ENCODE measurements around the gene RAB36. TPM values are rescaled to one million over a fixed set of nuclear protein-coding genes. Genes with fewer than 3 reads are reported as not detected.

The RAB36 gene
- total RNA-seq (0.17 TPM), polyA plus RNA-seq (under 1 TPM in 3 of 4 donors, not detected in 1; 0.42 to 0.61 (median 0.56) TPM)

- peak within 1 kb of the TSS; percentile 83 for H3K27ac ChIP-seq (ENCODE audit: insufficient read depth, low read length, poor library complexity, severe bottlenecking)
- peak within 1 kb of the TSS; percentile 84 to 93 (median 86) for H3K4me3 Mint-ChIP-seq
- peak within 1 kb of the TSS; percentile 88 to 96 (median 91) for H3K27ac Mint-ChIP-seq
- no peaks in the 10 kb centered on the region for H3K36me3 ChIP-seq (ENCODE audit: control insufficient read depth, insufficient read depth, low read length)
- peak; percentile 87 to 97 (median 92) for DNase-seq
- H3K27me3 ChIP-seq (ENCODE audit: control insufficient read depth, insufficient read depth, low read length): no peaks in the 10 kb centered on the region
- H3K4me1 ChIP-seq (ENCODE audit: control insufficient read depth, insufficient read depth, low read length, poor library complexity, severe bottlenecking): peaks cover 39% of the 10 kb centered on the region
- peak within 1 kb of the TSS; percentile 67 for H3K4me3 ChIP-seq (ENCODE audit: low read depth, low read length)
- no peaks in the 10 kb centered on the region for H3K9me3 ChIP-seq (ENCODE audit: control insufficient read depth in 2 of 2, low read length in 2 of 2)
- ATAC-seq (ENCODE audit: low read depth in 2 of 2): peak; percentile 54 to 57
- no peaks in the 10 kb centered on the region for H3K9me3 Mint-ChIP-seq
- peaks cover 6% of the 10 kb centered on the region for H3K27me3 Mint-ChIP-seq
- H3K4me1 Mint-ChIP-seq: peaks cover 15 to 47% (median 31%) of the 10 kb centered on the region in 4 donors
- no peaks in the 10 kb centered on the region for H3K36me3 Mint-ChIP-seq
Observed at GRCh38 chr22:23144932-23145877, at the start of gene RAB36. Gene RAB36 (plus strand): TSS chr22:23145477. CDS start chr22:23146617, 1,140 bp downstream.

- H3K9me3 ChIP-seq (ENCODE audit: control insufficient read depth in 2 of 2, low read length in 2 of 2): no peaks in the 10 kb centered on the region
- H3K4me3 ChIP-seq (ENCODE audit: low read depth, low read length): no peak overlapping the region
- H3K36me3 ChIP-seq (ENCODE audit: control insufficient read depth, insufficient read depth, low read length): no peaks in the 10 kb centered on the region
- Mint-ChIP-seq H3K27ac (no peak overlapping the region), H3K36me3 (no peaks in the 10 kb centered on the region), H3K27me3 (no peaks in the 10 kb centered on the region), H3K9me3 (no peaks in the 10 kb centered on the region), H3K4me3 (no peak overlapping the region), H3K4me1 (no peaks in the 10 kb centered on the region)
- DNase-seq: no peak
- H3K27me3 ChIP-seq (ENCODE audit: control insufficient read depth, insufficient read depth, low read length): no peaks in the 10 kb centered on the region
- no peak overlapping the region for H3K27ac ChIP-seq (ENCODE audit: insufficient read depth, low read length, poor library complexity, severe bottlenecking)
- no peaks in the 10 kb centered on the region for H3K4me1 ChIP-seq (ENCODE audit: control insufficient read depth, insufficient read depth, low read length, poor library complexity, severe bottlenecking)
- no peak for ATAC-seq (ENCODE audit: low read depth in 2 of 2)
Observed at GRCh38 chr22:23095733-23096342, 49.4 kb upstream of the RAB36 start.

- Histone ChIP-seq H3K27ac (ENCODE audit: insufficient read depth, low read length, poor library complexity, severe bottlenecking) (no peak overlapping the region), H3K36me3 (ENCODE audit: control insufficient read depth, insufficient read depth, low read length) (no peaks in the 10 kb centered on the region), H3K27me3 (ENCODE audit: control insufficient read depth, insufficient read depth, low read length) (no peaks in the 10 kb centered on the region), H3K4me1 (ENCODE audit: control insufficient read depth, insufficient read depth, low read length, poor library complexity, severe bottlenecking) (no peaks in the 10 kb centered on the region), H3K9me3 (ENCODE audit: control insufficient read depth in 2 of 2, low read length in 2 of 2) (no peaks in the 10 kb centered on the region), H3K4me3 (ENCODE audit: low read depth, low read length) (no peak overlapping the region)
- DNase-seq: no peak
- Mint-ChIP-seq H3K36me3 (no peaks in the 10 kb centered on the region), H3K4me1 (no peaks in the 10 kb centered on the region), H3K4me3 (no peak overlapping the region), H3K27me3 (no peaks in the 10 kb centered on the region), H3K27ac (no peak overlapping the region), H3K9me3 (no peaks in the 10 kb centered on the region)
- ATAC-seq (ENCODE audit: low read depth in 2 of 2): no peak
Observed at GRCh38 chr22:23097412-23098229, 47.7 kb upstream of the RAB36 start.

GRCh38 chr22:23098230-23098705, 47.0 kb upstream of the RAB36 start:
- Mint-ChIP-seq H3K27me3 (no peaks in the 10 kb centered on the region), H3K36me3 (no peaks in the 10 kb centered on the region), H3K27ac (no peak overlapping the region), H3K4me3 (no peak overlapping the region), H3K4me1 (no peaks in the 10 kb centered on the region), H3K9me3 (no peaks in the 10 kb centered on the region)
- Histone ChIP-seq H3K9me3 (ENCODE audit: control insufficient read depth in 2 of 2, low read length in 2 of 2) (no peaks in the 10 kb centered on the region), H3K4me1 (ENCODE audit: control insufficient read depth, insufficient read depth, low read length, poor library complexity, severe bottlenecking) (no peaks in the 10 kb centered on the region), H3K27me3 (ENCODE audit: control insufficient read depth, insufficient read depth, low read length) (no peaks in the 10 kb centered on the region), H3K4me3 (ENCODE audit: low read depth, low read length) (no peak overlapping the region), H3K36me3 (ENCODE audit: control insufficient read depth, insufficient read depth, low read length) (no peaks in the 10 kb centered on the region), H3K27ac (ENCODE audit: insufficient read depth, low read length, poor library complexity, severe bottlenecking) (no peak overlapping the region)
- no peak for ATAC-seq (ENCODE audit: low read depth in 2 of 2)
- DNase-seq: no peak

- no peaks in the 10 kb centered on the region for H3K9me3 ChIP-seq (ENCODE audit: control insufficient read depth in 2 of 2, low read length in 2 of 2)
- H3K27ac ChIP-seq (ENCODE audit: insufficient read depth, low read length, poor library complexity, severe bottlenecking): no peak overlapping the region
- Mint-ChIP-seq H3K4me1 (peaks cover 0 to 2% (median 0%) of the 10 kb centered on the region in 4 donors), H3K4me3 (no peak overlapping the region), H3K36me3 (no peaks in the 10 kb centered on the region), H3K27me3 (no peaks in the 10 kb centered on the region), H3K27ac (no peak overlapping the region), H3K9me3 (no peaks in the 10 kb centered on the region)
- no peak overlapping the region for H3K4me3 ChIP-seq (ENCODE audit: low read depth, low read length)
- H3K36me3 ChIP-seq (ENCODE audit: control insufficient read depth, insufficient read depth, low read length): no peaks in the 10 kb centered on the region
- no peaks in the 10 kb centered on the region for H3K4me1 ChIP-seq (ENCODE audit: control insufficient read depth, insufficient read depth, low read length, poor library complexity, severe bottlenecking)
- DNase-seq (no peak), ATAC-seq (ENCODE audit: low read depth in 2 of 2) (no peak)
- H3K27me3 ChIP-seq (ENCODE audit: control insufficient read depth, insufficient read depth, low read length): no peaks in the 10 kb centered on the region
Observed at GRCh38 chr22:23098718-23099530, 46.4 kb upstream of the RAB36 start.

- no peaks in the 10 kb centered on the region for H3K36me3 ChIP-seq (ENCODE audit: control insufficient read depth, insufficient read depth, low read length)
- no peak overlapping the region for H3K27ac Mint-ChIP-seq
- H3K36me3 Mint-ChIP-seq: no peaks in the 10 kb centered on the region
- ATAC-seq (ENCODE audit: low read depth in 2 of 2): no peak
- no peaks in the 10 kb centered on the region for H3K4me1 ChIP-seq (ENCODE audit: control insufficient read depth, insufficient read depth, low read length, poor library complexity, severe bottlenecking)
- no peaks in the 10 kb centered on the region for H3K27me3 Mint-ChIP-seq
- H3K9me3 ChIP-seq (ENCODE audit: control insufficient read depth in 2 of 2, low read length in 2 of 2): no peaks in the 10 kb centered on the region
- H3K4me1 Mint-ChIP-seq: peaks cover 0 to 2% (median 0%) of the 10 kb centered on the region in 4 donors
- no peak overlapping the region for H3K4me3 Mint-ChIP-seq
- DNase-seq: no peak
- H3K27ac ChIP-seq (ENCODE audit: insufficient read depth, low read length, poor library complexity, severe bottlenecking): no peak overlapping the region
- no peak overlapping the region for H3K4me3 ChIP-seq (ENCODE audit: low read depth, low read length)
- H3K27me3 ChIP-seq (ENCODE audit: control insufficient read depth, insufficient read depth, low read length): no peaks in the 10 kb centered on the region
- H3K9me3 Mint-ChIP-seq: no peaks in the 10 kb centered on the region
Observed at GRCh38 chr22:23099531-23099804, 45.8 kb upstream of the RAB36 start.
